PC-3 (cell line): ENCODE results near the gene QDPR.

Experiments
- CTCF ChIP-seq: fragments of 300-600 bp; sonication (generic); conservative IDR thresholded peaks from 2 replicates; pipeline ENCODE4 v1.5.1; 2017; ENCODE audit warnings: antibody characterized with exemption, low read depth, mild to moderate bottlenecking, low read length
- EZH2phosphoT487 ChIP-seq: fragments of 300-600 bp; sonication (generic); IDR thresholded peaks from 2 replicates; pipeline ENCODE4 v1.6.1; 2018; ENCODE audit warnings: mild to moderate bottlenecking, antibody characterized with exemption, low read length, borderline replicate concordance

DNA sequence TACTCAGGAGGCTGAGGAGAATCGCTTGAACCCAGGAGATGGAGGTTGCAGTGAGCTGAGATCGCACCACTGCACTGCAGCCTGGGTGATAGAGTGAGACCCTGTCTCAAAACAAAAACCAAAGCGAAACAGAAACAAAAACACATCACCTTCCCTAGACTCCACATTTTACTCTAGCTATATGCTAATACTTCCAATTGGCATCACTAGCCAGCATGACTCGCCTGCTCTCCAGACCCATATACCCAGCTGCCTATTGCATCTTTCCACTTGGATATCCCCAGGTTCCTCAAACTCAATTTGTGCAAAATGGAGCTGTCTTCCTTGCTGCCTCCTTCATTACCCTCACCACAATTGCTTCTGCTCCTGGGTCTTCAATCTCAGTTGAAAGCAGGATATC, 42.7 kb upstream of the QDPR start:
- TF ChIP-seq CTCF (no peak), EZH2phosphoT487 (no peak)
